PFSK-1 (cell line): ENCODE results near the gene MPZL3.

ENCODE experiments used
- FOXP2 ChIP-seq: optimal IDR thresholded peaks from 2 replicates; pipeline ENCODE3; 2011; ENCODE audit warnings: borderline replicate concordance, control low read depth, inconsistent platforms; ENCODE audit not compliant: insufficient read depth; ENCODE audit errors: extremely low read length, extremely low read depth
- POLR2AphosphoS5 ChIP-seq: IDR thresholded peaks from 2 replicates; pipeline ENCODE4 v1.6.1; 2012; ENCODE audit warnings: low read depth, mild to moderate bottlenecking, control low read depth, low read length, moderate library complexity
- SIN3A ChIP-seq: IDR thresholded peaks from 2 replicates; pipeline ENCODE4 v1.6.1; 2012; ENCODE audit warnings: mild to moderate bottlenecking, low read length, moderate library complexity, borderline replicate concordance; ENCODE audit not compliant: insufficient read depth
- TAF1 ChIP-seq: IDR thresholded peaks from 2 replicates; pipeline ENCODE4 v1.6.1; 2012; ENCODE audit warnings: low read length, control low read depth, borderline replicate concordance; ENCODE audit not compliant: insufficient read depth
- TF ChIP-seq, protein P1 (sequence below), 2 experiments: IDR thresholded peaks; 2 replicates each; pipeline versions ENCODE4 v1.6.1 to v1.8.0; 2011 to 2012; ENCODE audit warnings: low read depth in 2 of 2, low read length in 2 of 2, control low read depth in 1 of 2, inconsistent platforms in 1 of 2, mild to moderate bottlenecking in 1 of 2, moderate library complexity in 1 of 2; ENCODE audit not compliant: insufficient read depth in 1 of 2

Gene MPZL3

GRCh38 chr11:118213201-118213600, 39.0 kb downstream of the MPZL3 start:
- no peak for TF ChIP-seq POLR2AphosphoS5

GRCh38 chr11:118212781-118213191, 39.4 kb downstream of the MPZL3 start:
- TF ChIP-seq, protein P1, sequence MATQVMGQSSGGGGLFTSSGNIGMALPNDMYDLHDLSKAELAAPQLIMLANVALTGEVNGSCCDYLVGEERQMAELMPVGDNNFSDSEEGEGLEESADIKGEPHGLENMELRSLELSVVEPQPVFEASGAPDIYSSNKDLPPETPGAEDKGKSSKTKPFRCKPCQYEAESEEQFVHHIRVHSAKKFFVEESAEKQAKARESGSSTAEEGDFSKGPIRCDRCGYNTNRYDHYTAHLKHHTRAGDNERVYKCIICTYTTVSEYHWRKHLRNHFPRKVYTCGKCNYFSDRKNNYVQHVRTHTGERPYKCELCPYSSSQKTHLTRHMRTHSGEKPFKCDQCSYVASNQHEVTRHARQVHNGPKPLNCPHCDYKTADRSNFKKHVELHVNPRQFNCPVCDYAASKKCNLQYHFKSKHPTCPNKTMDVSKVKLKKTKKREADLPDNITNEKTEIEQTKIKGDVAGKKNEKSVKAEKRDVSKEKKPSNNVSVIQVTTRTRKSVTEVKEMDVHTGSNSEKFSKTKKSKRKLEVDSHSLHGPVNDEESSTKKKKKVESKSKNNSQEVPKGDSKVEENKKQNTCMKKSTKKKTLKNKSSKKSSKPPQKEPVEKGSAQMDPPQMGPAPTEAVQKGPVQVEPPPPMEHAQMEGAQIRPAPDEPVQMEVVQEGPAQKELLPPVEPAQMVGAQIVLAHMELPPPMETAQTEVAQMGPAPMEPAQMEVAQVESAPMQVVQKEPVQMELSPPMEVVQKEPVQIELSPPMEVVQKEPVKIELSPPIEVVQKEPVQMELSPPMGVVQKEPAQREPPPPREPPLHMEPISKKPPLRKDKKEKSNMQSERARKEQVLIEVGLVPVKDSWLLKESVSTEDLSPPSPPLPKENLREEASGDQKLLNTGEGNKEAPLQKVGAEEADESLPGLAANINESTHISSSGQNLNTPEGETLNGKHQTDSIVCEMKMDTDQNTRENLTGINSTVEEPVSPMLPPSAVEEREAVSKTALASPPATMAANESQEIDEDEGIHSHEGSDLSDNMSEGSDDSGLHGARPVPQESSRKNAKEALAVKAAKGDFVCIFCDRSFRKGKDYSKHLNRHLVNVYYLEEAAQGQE (IDR thresholded peaks at IDR 0.05; ENCODE audit: insufficient read depth in 1 of 2, low read depth in 2 of 2, low read length in 2 of 2), result no peak
- no peak for TF ChIP-seq FOXP2
- TF ChIP-seq POLR2AphosphoS5, result no peak
- TF ChIP-seq TAF1, result no peak
- TF ChIP-seq SIN3A, result no peak

DNA sequence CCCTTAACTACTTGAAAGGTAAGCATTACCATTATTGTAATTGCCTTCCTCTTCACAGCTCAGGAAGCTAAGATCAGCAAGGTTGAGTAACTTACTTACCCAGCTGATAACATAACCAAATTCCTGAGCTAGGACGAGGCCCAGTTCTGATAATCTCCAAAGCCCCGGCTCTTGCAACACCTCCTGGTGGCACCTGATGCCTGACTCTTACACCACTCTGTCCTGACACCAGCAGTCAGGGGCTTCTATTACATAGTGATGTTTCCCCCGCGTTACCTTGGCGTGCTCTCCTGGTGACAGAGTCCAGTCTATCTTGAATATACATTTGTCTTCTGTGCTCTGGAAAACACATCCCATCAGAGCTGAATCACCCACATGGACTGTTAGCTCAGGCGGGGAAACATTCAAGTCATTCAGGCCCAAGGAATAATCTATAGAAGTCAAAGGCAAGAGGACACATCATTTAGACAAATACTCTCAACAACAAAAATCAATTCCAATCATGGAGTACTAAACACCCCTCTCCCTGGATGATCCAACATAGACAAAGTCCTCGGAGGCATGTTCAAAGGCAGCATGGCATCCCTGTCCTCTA, 39.9 kb downstream of the MPZL3 start:
- TF ChIP-seq POLR2AphosphoS5 (no peak), FOXP2 (no peak), TAF1 (no peak), SIN3A (no peak)
- TF ChIP-seq, protein P1 (IDR thresholded peaks at IDR 0.05; ENCODE audit: insufficient read depth in 1 of 2, low read depth in 2 of 2, low read length in 2 of 2), result no peak

- no peak for TF ChIP-seq FOXP2
- TF ChIP-seq TAF1, result no peak
- TF ChIP-seq, protein P1 (IDR thresholded peaks at IDR 0.05; ENCODE audit: insufficient read depth in 1 of 2, low read depth in 2 of 2, low read length in 2 of 2), result no peak
- no peak for TF ChIP-seq POLR2AphosphoS5
- no peak for TF ChIP-seq SIN3A
Observed at GRCh38 chr11:118211006-118211405, 41.2 kb downstream of the MPZL3 start.

GRCh38 chr11:118210323-118210722, 41.8 kb downstream of the MPZL3 start:
- no peak for TF ChIP-seq SIN3A

DNA sequence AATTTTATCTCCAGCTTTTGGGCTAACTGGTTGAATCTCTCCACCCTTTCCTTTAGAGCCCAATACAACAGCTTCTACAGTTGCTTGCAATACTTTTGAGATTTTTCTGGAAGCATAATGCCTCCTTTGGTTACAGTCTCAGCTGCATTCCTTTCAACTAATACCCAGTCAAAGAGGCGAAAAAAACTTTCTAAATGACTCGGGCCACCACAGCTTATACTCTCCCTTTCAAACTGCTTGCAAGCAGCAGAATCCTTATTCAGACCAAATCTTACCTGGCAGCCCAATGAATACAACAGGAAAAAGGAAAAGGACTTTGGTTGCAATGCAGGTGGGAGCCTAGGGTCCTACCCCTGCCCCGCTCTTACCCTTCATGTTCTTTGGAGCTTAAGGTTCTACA, 43.1 kb downstream of the MPZL3 start:
- no peak for TF ChIP-seq SIN3A
- TF ChIP-seq TAF1, result no peak
- TF ChIP-seq POLR2AphosphoS5, result no peak
- TF ChIP-seq FOXP2, result no peak
- TF ChIP-seq, protein P1 (IDR thresholded peaks at IDR 0.05; ENCODE audit: insufficient read depth in 1 of 2, low read depth in 2 of 2, low read length in 2 of 2), result no peak
